Fibroblast of peridontal ligament (primary cell): ENCODE measurements around the gene TOMM6.
"Not testable (repeated sequence)": the region's sequence is repeated elsewhere in the genome, so short reads cannot be mapped to it uniquely, and the experiment has no call there.

Source experiments
- DNase-seq: peaks from one replicate; pipeline ENCODE4 v3.0.0-alpha.2; 2010; ENCODE audit errors: extremely low read depth

TOMM6 gene

GRCh38 chr6:41763470-41763869, 24.0 kb upstream of the TOMM6 start:
- no peak for DNase-seq

DNA sequence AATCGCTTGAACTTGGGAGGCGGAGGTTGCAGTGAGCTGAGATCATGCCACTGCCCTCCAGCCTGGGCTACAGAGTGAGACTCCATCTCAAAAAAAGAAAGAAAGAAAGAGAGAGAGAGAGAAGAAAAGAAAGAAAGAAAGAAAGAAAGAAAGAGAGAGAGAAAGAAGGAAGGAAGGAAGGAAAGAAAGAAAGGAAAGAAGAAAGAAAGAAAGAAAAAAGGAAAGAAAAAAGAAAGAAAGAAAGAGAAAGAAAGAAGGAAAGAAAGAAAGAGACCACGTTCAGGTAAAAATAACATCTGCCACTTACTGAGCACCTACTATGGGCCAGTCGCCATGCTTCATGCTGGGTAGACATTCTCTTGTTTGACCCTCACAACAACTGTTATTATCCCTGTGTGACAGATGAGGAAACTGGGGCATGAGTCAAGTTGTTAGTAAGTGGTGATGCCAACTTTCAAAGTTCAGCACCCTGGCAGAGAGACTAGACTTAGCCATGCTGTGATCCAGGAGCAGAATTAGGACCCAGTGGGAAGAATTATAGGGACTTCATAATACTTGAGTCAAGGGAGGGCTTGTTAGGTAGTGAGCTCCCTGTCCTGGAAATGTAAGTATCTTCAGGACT, 21.3 kb upstream of the TOMM6 start:
- not testable (repeated sequence) for DNase-seq

- DNase-seq, result peak; percentile 85
Observed at GRCh38 chr6:41767112-41767833, 20.2 kb upstream of the TOMM6 start.

GRCh38 chr6:41768545-41769308, 18.8 kb upstream of the TOMM6 start:
- DNase-seq, result no peak

DNA sequence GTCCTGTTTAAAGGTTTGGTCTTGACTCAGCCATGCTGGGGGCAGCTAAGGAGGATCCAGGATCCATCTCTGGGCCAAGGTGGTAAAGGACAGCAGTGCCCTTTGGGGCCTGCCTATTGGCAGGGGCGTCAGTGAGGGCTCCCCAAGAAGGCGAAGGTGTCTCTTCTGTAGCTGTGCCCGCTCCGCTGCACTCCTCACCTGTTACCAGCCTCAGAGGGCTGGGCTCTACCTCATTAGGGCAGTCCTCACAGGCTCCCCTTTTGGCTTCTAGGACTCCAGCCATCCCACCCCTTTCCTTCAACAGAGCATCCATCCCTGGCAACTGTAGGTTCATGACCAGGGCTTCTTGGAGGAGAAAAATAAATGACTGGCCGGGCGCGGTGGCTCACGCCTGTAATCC, 18.1 kb upstream of the TOMM6 start:
- DNase-seq, result no peak

DNA sequence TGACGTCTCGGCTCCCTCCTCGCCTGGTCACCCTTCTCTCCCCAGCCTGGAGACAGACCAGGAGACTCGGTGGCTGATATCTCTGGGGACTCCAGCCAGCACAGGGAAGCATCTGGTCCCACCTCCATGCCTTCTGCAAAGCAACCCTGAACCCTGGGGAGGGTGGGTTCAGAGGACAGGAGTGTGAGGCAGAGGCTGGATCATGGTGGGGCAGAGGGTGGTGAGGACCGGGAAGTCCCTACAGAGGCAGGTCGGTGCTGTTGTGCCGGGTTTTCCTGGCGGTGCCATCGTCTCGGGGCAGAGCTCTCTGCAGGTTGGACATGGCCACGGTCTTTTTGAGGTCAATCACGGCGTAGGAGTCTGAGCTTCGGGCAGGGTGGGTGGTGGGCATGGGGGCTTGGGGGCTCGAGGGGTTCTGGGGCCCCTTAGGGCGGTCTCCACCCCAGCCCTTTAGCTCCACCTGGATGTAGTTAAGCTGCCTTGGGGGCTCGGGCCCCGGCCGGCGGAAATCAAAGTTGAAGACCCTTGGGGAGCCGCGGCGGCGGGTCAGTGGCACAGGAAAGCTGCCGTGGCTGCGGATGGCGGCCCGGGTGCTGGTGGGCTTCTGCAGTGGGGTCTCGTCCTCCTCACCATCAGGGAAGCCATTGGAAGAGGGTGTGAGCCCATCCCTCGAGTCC, 17.0 kb upstream of the TOMM6 start:
- no peak for DNase-seq

DNA sequence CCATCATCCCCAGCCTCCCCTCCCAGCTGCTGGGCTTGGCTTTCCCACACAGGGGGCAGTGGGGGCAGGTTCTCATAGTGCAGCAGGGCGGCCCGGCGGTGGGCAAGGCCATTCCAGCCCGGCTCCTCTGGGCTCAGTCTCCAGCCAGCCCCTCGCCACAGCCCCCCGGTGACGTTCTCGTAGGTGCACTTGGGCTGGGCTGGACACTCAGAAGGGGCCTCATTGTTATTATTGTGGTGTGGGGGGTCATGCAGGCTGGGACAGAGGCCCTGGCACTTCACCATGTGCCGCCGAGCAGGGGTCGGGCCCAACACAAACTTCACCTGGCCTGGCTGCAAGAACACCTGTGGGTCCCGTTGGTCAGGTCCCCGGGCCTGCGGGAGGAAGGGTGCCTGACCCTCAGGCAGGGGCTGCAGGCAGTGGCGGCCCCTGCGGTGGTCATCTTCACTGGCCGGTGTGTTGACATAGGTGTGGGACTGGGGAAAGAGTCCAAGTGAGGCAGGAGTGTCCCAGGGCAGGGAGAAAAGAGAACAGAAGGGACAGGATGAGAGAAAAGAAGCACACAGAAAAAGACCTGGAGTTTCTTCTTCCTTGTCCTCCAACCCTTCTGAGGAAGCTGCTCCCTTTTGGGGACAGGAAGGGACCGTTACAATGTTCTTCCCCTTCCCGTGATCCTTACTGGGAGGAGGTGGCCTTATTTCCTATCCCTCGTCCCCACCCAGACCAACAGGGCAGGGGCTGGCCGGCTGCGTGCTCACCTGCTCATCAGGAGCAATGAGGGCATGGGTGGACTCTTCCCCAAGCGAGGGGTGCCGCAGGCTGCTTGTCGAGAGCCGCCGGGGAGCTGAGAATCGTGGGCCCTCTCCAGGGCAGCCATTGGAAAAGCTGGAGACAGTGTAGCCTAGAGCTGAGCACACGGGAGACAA, 16.2 kb upstream of the TOMM6 start:
- DNase-seq, result no peak

GRCh38 chr6:41774841-41775240, 12.7 kb upstream of the TOMM6 start:
- DNase-seq, result no peak

- no peak for DNase-seq
Observed at GRCh38 chr6:41775293-41775882, 12.1 kb upstream of the TOMM6 start.

- no peak for DNase-seq
Observed at GRCh38 chr6:41777551-41778285, 9.8 kb upstream of the TOMM6 start.

- no peak for DNase-seq
Observed at GRCh38 chr6:41778895-41779294, 8.6 kb upstream of the TOMM6 start.

GRCh38 chr6:41779336-41779735, 8.2 kb upstream of the TOMM6 start:
- no peak for DNase-seq

- DNase-seq, result peak; percentile 93
Observed at GRCh38 chr6:41779788-41780550, 7.5 kb upstream of the TOMM6 start, which contains the start of gene FRS3. Gene FRS3, minus strand, starts transcription at chr6:41779900. Its CDS starts 2,913 bp downstream, at chr6:41776987.

DNA sequence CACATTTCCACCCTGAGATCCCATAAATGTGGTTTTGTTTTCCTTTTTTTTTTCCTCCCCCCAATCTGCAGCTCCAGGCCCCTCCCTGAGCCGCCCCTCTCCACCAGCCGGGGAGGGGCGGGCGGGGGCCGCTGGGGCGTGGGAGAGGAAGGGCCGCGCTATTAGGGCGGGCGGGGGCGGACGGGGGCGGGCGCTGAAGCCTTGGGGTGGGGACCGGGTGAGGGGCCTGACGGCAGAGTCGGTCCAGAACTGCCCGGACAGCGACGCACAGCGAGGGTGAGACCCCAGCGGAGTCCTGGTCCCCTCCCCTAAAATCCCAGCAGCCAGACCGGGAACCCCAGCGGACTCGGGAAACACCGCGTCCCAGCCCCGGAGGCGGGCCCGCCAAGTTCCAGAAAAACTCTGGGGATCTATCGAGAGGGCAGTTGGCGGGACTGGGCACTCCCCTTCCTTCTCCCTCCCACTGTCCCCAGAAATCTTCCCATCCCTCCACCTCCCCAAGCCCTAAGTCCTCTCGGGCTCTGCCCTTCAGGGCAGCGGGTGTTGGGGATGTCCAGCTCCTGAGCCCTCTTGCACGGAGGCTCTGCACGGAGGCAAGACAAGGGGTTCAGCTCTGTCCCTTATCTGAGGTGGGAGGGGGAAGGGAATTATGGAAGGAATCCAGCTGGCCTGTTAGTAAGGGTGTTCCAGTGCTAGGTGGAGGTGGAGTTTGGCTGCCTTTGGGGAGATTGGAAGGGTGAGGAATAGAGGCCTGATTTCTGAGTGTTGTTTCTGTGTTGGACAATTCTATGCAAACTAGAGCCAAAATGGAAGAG, 6.7 kb upstream of the TOMM6 start, which contains the start of gene PRICKLE4:
PRICKLE4 (plus strand) TSS at position 232 of the 815 bp plus-strand sequence. CDS start 2,692 bp downstream, outside the sequence.
- DNase-seq, result no peak

DNA sequence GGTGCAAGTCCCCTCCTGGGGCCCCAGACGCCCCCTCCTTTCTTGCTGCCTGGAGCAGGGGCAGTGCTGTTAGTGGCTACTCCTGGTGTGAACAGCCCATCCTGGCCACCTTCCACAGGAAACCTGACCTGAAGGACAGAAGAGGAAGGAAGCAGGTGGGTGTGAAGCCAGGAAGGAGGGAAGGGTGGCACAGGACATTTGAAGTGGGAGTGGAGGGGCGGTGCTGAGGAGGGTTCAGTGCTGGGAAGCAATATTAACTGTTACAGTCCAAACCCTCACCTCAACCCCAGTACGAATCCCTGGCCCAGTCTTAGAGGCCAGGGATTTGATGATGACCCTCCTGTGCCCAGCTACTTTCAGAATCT, 6.1 kb upstream of the TOMM6 start:
- no peak for DNase-seq

GRCh38 chr6:41783106-41783780, 4.3 kb upstream of the TOMM6 start:
- DNase-seq, result no peak

DNA sequence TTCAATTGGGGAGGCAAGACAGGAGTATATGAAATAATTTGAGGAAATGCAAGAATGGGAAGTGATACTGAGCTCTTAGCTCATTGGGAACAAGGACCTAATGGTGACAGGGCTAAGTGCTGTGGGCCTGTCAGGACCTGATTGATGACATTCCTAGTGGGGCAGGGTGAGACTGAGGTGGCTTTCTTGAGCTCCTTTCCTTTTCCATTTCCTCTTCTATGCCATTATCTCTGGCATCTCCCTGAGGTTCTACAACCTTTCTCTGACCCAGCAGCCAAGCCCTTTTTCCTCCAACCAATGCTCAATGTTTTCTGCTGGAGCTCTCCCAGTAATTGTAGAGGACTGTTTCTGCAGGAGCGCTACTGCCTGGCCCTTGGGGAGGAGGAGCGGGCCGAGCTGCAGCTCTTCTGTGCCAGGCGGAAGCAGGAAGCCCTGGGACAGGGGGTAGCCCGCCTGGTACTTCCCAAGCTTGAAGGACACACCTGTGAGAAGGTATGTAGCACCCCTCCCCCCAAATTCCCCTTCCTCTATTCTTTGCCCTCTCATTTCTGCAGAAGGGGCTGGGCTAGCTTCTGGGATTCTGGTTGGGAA, 2.8 kb upstream of the TOMM6 start:
- no peak for DNase-seq
